Endothelial cell of umbilical vein (primary cell): ENCODE measurements around the gene ERMAP. TPM values are rescaled to one million over a fixed set of nuclear protein-coding genes. Genes with fewer than 3 reads are reported as not detected.

ENCODE experiments used
- BruUV-seq: library from RNA; stranded (reverse); fragments of 400-500 nt; replicated peaks from 2 replicates; lab custom pipeline; 2021; lab: Mats Ljungman, UMichigan
- CTCF ChIA-PET: fragments of 300-600, 350-600 bp; sonication (Branson Sonifier 250); formaldehyde crosslinking; loops from one replicate; lab custom pipeline; 2021; ENCODE audit warnings: antibody characterized with exemption, inconsistent platforms; lab: Charles Lee
- POLR2A ChIA-PET: fragments of 300-600, 350-600 bp; sonication (Branson Sonifier 250); formaldehyde crosslinking; loops from one replicate; lab custom pipeline; 2021; ENCODE audit warnings: antibody characterized with exemption, inconsistent platforms; lab: Charles Lee
- DNase-seq: peaks from one replicate; pipeline ENCODE4 v3.0.0-alpha.2; 2011; ENCODE audit warnings: low read depth, low spot score
- FAIRE-seq: peaks from 2 replicates; lab custom pipeline; 2011; peaks lifted over from hg19 to GRCh38; lab: Jason Lieb, UNC
- H2AFZ ChIP-seq: 2 replicates; pipeline ENCODE4 v1.6.0; 2012; ENCODE audit warnings: low read depth, low read length, control low read depth, inconsistent platforms
- H3K27ac ChIP-seq: 2 replicates; pipeline ENCODE4 v1.5.1; 2011; ENCODE audit warnings: low read depth, mild to moderate bottlenecking, control low read depth, low read length, moderate library complexity; ENCODE audit not compliant: insufficient read depth
- H3K27me3 ChIP-seq, 2 experiments: 2 replicates each; pipeline versions ENCODE4 v1.6.0 to v1.6.1; 2011; ENCODE audit warnings: low read length in 2 of 2, mixed read lengths in 1 of 2; ENCODE audit not compliant: control insufficient read depth in 2 of 2, insufficient read depth in 2 of 2
- H3K36me3 ChIP-seq, 2 experiments: 2 replicates in 1 of 2; 3 replicates in 1 of 2; pipeline ENCODE4 v1.5.1; 2011; ENCODE audit warnings: low read length in 2 of 2, mild to moderate bottlenecking in 1 of 2, moderate library complexity in 1 of 2; ENCODE audit not compliant: control insufficient read depth in 2 of 2, insufficient read depth in 2 of 2; ENCODE audit errors: extremely low read depth in 1 of 2
- H3K4me1 ChIP-seq: 3 replicates; pipeline ENCODE4 v1.5.1; 2011; ENCODE audit warnings: mild to moderate bottlenecking, low read length; ENCODE audit not compliant: control insufficient read depth, insufficient read depth; ENCODE audit errors: extremely low read depth
- H3K4me2 ChIP-seq: 2 replicates; pipeline ENCODE4 v1.6.1; 2011; ENCODE audit warnings: low read length, control low read depth, mixed read lengths; ENCODE audit not compliant: insufficient read depth
- H3K4me3 ChIP-seq, 3 experiments: fragments of 200-600 bp in 1 of 3; sonication (generic), shearing (Covaris generic) in 1 of 3; replicated peaks in 1 of 3; 2 replicates each; pipeline ENCODE4 v1.5.1; 2011 to 2016; ENCODE audit warnings: control low read depth in 3 of 3, low read length in 3 of 3, mild to moderate bottlenecking in 2 of 3, inconsistent platforms in 1 of 3, low read depth in 1 of 3, moderate library complexity in 1 of 3; ENCODE audit not compliant: insufficient read depth in 1 of 3
- H3K79me2 ChIP-seq: 2 replicates; pipeline ENCODE4 v1.6.0; 2012; ENCODE audit warnings: low read length, inconsistent platforms; ENCODE audit not compliant: control insufficient read depth, insufficient read depth
- H3K9ac ChIP-seq: replicated peaks from 2 replicates; pipeline ENCODE3; 2011; ENCODE audit warnings: low read length, control low read depth; ENCODE audit not compliant: insufficient read depth; ENCODE audit errors: extremely low read depth
- H3K9me1 ChIP-seq: replicated peaks from 3 replicates; pipeline ENCODE4 v1.6.0; 2011; ENCODE audit warnings: mild to moderate bottlenecking, low read length; ENCODE audit not compliant: control insufficient read depth, insufficient read depth; ENCODE audit errors: extremely low read depth
- H3K9me3 ChIP-seq: replicated peaks from 2 replicates; pipeline ENCODE4 v1.5.1; 2012; ENCODE audit warnings: low read length, inconsistent platforms; ENCODE audit not compliant: control insufficient read depth, insufficient read depth
- H4K20me1 ChIP-seq: replicated peaks from 2 replicates; pipeline ENCODE3; 2011; ENCODE audit warnings: mild to moderate bottlenecking, low read length; ENCODE audit not compliant: control insufficient read depth, insufficient read depth; ENCODE audit errors: extremely low read depth
- EZH2 ChIP-seq: IDR thresholded peaks from 2 replicates; pipeline ENCODE4 v1.6.1; 2012; ENCODE audit warnings: borderline replicate concordance, low read depth, mild to moderate bottlenecking, moderate library complexity, low read length, inconsistent platforms; ENCODE audit not compliant: severe bottlenecking
- FOS ChIP-seq: IDR thresholded peaks from 2 replicates; pipeline ENCODE4 v1.6.1; 2011; ENCODE audit warnings: mild to moderate bottlenecking, low read length, moderate library complexity, borderline replicate concordance; ENCODE audit not compliant: insufficient read depth
- GATA2 ChIP-seq: IDR thresholded peaks from 2 replicates; pipeline ENCODE4 v1.7.0; 2011; ENCODE audit warnings: low read depth, mild to moderate bottlenecking, moderate library complexity, mixed read lengths, low read length; ENCODE audit not compliant: insufficient read length, insufficient read depth
- JUN ChIP-seq: IDR thresholded peaks from 2 replicates; pipeline ENCODE4 v1.6.1; 2011; ENCODE audit warnings: borderline replicate concordance, low read depth; ENCODE audit not compliant: insufficient read length, insufficient read depth
- MYC ChIP-seq: IDR thresholded peaks from one replicate; pipeline ENCODE4 v1.6.1; 2011; ENCODE audit warnings: mild to moderate bottlenecking, low read depth, low read length
- POLR2A ChIP-seq: IDR thresholded peaks from 2 replicates; pipeline ENCODE4 v1.6.1; 2012; ENCODE audit warnings: low read depth, mild to moderate bottlenecking, control low read depth, low read length
- POLR2AphosphoS5 ChIP-seq: IDR thresholded peaks from 2 replicates; pipeline ENCODE4 v1.6.1; 2012; ENCODE audit warnings: low read depth, mild to moderate bottlenecking, control low read depth, low read length, moderate library complexity; ENCODE audit not compliant: insufficient read depth
- dilution Hi-C: fragments of 300-500 bp; cut with MboI; formaldehyde crosslinking; loops from one replicate; pipeline ENCODE4 v1.15.0; 2019; ENCODE audit warnings: low sequenced_read_pairs; ENCODE audit not compliant: extremely low pct_ligation_motif_present
- intact Hi-C: fragments of 100-400 bp; cut with micrococcal nuclease; formaldehyde crosslinking; loops from one replicate; pipeline ENCODE4 v1.10.0; 2022
- polyA plus RNA-seq, 4 experiments: library from polyadenylated mRNA; depleted of rRNA in 3 of 4; stranded (reverse) in 3 of 4; unstranded in 1 of 4; fragments of >200 nt; gene quantifications; 2 replicates each; pipeline versions ENCODE4 v1.2.1 to v1.2.3, GENCODE V29; 2011 to 2012; ENCODE audit warnings: missing spikeins in 1 of 4
- total RNA-seq: library from RNA; stranded (reverse); gene quantifications from 2 replicates; pipeline ENCODE4 v1.2.3, GENCODE V29; 2021
- TF ChIP-seq, protein P1 (sequence below): IDR thresholded peaks from 2 replicates; pipeline ENCODE4 v1.6.1; 2011; ENCODE audit not compliant: insufficient read depth, insufficient read length
- TF ChIP-seq, protein P2 (sequence below), 2 donors: IDR thresholded peaks; 1 replicate in 1 of 2; 2 replicates in 1 of 2; pipeline ENCODE4 v1.5.1; 2011; ENCODE audit warnings: low read length in 2 of 2, mild to moderate bottlenecking in 2 of 2, moderate library complexity in 2 of 2, control low read depth in 1 of 2, inconsistent platforms in 1 of 2, low read depth in 1 of 2; ENCODE audit not compliant: insufficient read depth in 1 of 2; ENCODE audit errors: extremely low read depth in 1 of 2

Gene ERMAP
- total and polyA plus RNA-seq, 2 donors (not counting 3 experiments of a cell fraction or from before 2014, with no cell fraction given), result 7.8 to 8.6 TPM

DNA sequence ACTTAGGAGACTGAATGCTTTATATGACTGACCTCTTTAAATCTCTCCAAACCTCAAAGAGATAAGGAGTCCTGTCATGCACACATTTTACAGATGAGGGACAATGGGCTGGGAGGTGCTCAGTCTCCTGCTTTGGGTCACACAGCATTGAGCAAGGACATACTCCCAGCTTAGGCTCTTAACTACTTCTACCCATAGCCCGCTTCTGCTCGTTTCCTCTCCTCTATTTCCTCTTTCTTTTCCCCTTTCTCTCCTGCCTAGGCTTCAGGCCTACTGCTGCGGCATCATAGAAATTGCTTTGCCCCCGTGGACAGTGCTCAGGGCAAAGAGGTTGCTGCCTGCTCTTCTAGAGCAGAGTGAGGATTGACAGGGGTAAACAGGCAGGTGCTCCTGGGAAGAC lies 17.1 kb downstream of the ERMAP start:
- no peak overlapping the region for H3K4me2 ChIP-seq
- TF ChIP-seq, protein P1, sequence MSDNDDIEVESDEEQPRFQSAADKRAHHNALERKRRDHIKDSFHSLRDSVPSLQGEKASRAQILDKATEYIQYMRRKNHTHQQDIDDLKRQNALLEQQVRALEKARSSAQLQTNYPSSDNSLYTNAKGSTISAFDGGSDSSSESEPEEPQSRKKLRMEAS, result no peak
- no peak for TF ChIP-seq EZH2
- TF ChIP-seq FOS, result no peak
- TF ChIP-seq POLR2A, result no peak
- TF ChIP-seq JUN, result no peak
- TF ChIP-seq MYC, result no peak
- no peak for TF ChIP-seq POLR2AphosphoS5
- no peak for TF ChIP-seq GATA2
- TF ChIP-seq, protein P2, sequence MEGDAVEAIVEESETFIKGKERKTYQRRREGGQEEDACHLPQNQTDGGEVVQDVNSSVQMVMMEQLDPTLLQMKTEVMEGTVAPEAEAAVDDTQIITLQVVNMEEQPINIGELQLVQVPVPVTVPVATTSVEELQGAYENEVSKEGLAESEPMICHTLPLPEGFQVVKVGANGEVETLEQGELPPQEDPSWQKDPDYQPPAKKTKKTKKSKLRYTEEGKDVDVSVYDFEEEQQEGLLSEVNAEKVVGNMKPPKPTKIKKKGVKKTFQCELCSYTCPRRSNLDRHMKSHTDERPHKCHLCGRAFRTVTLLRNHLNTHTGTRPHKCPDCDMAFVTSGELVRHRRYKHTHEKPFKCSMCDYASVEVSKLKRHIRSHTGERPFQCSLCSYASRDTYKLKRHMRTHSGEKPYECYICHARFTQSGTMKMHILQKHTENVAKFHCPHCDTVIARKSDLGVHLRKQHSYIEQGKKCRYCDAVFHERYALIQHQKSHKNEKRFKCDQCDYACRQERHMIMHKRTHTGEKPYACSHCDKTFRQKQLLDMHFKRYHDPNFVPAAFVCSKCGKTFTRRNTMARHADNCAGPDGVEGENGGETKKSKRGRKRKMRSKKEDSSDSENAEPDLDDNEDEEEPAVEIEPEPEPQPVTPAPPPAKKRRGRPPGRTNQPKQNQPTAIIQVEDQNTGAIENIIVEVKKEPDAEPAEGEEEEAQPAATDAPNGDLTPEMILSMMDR (IDR thresholded peaks at IDR 0.05; ENCODE audit: extremely low read depth in 1 of 2, insufficient read depth in 1 of 2, low read depth in 1 of 2, low read length in 2 of 2), result no peak
- H3K27ac ChIP-seq, result no peak overlapping the region
- POLR2A ChIA-PET, result no interaction called here
- H3K4me3 ChIP-seq, result no peak overlapping the region
- H3K9me1 ChIP-seq, result no peaks in the 10 kb centered on the region
- DNase-seq, result no peak
- H3K9ac ChIP-seq, result no peak overlapping the region
- intact Hi-C loops (no loop called here), dilution Hi-C loops (no loop called here)
- CTCF ChIA-PET, result interaction anchor here (1.4 kb wide), 1 partner anchor 256 kb away, joined by 3 read pairs; no protein-coding TSS in a partner anchor
- H3K79me2 ChIP-seq, result no peaks in the 10 kb centered on the region
- no peaks in the 10 kb centered on the region for H3K9me3 ChIP-seq
- no peaks in the 10 kb centered on the region for H3K4me1 ChIP-seq
- H2AFZ ChIP-seq, result no peak overlapping the region
- no peaks in the 10 kb centered on the region for H3K27me3 ChIP-seq
- no peak for FAIRE-seq
- H3K36me3 ChIP-seq, result no peaks in the 10 kb centered on the region
- no peaks in the 10 kb centered on the region for H4K20me1 ChIP-seq
- no TSS peak for BruUV-seq
